GM18951 (cell line): ENCODE data around the gene SIX3.

ENCODE experiments used
- POLR2A ChIP-seq: IDR thresholded peaks from 4 replicates; pipeline ENCODE4 v1.6.1; 2011; ENCODE audit warnings: mild to moderate bottlenecking; ENCODE audit not compliant: insufficient read length, insufficient read depth; ENCODE audit errors: extremely low read depth
- in situ Hi-C: fragments of 300-500 bp; cut with MboI; formaldehyde crosslinking; loops from one replicate; pipeline ENCODE4 v1.12.0; 2022; ENCODE audit warnings: low sequenced_read_pairs, mixed read lengths, inconsistent platforms; ENCODE audit not compliant: unreplicated experiment

The SIX3 gene

DNA sequence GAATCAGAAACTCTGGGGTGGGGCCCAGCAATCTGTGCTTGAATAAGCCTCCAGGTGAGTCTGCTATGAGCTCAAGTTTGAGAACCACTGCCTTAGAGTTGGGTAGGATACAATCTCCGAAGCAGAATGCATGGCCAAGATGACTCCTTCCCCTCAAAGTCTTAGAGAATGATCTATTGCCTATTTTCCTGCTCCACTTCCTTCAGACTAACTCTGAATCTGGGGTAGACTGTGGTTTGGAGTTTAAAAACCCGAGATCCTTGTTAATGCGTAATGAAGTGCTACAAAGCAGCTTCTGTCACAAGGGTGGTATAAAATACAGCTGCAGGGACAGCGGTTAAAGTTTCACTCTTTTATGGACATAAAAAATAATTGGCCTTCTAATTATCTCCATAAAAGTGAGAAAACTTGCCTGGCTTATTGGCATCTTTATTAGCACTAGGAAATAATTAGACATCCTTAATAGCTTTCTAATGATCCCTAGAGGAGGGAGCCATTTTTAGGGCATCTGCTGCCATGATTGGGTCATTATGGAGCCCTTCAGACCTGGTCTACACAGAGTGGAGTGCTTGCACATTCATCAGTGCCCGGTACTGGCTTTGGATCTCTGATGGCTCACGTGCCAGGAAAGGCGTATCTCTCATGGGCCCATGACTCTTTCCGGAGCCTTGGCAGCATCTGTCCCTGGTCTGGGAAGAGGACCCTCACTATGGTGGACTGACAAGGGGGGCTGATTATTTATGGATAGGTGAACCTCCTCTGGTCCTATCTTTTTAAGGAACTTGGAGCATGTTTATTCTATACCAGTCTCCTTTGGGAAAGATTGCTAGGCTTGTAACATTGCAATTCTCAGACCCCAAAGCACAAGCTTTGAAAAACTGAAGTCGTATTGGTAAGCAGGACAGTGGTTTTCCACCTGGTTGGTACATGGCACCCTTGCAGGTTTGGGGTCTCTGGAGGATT is 39.5 kb downstream of the SIX3 start:
- in situ Hi-C loops = no loop called here
- no peak for TF ChIP-seq POLR2A

DNA sequence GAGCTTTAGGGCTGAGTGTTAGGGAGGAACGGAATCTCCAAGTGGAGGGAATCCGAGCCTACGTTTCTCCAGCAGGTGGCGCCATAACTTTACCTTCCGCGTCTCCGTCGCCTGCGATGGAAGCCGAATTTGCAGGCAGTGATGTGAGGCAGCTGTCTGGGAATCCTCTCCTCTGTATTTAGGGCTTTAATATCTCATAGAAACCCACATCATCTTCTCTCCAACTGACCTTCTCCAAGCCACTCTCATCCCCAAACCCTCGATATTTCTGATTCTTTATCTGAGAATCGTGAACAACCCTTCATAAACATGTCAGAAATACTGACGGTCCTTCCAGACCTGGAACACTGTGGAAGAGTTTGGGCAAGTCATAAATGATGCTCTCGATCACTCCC is 40.2 kb downstream of the SIX3 start:
- in situ Hi-C loops = no loop called here
- no peak for TF ChIP-seq POLR2A

DNA sequence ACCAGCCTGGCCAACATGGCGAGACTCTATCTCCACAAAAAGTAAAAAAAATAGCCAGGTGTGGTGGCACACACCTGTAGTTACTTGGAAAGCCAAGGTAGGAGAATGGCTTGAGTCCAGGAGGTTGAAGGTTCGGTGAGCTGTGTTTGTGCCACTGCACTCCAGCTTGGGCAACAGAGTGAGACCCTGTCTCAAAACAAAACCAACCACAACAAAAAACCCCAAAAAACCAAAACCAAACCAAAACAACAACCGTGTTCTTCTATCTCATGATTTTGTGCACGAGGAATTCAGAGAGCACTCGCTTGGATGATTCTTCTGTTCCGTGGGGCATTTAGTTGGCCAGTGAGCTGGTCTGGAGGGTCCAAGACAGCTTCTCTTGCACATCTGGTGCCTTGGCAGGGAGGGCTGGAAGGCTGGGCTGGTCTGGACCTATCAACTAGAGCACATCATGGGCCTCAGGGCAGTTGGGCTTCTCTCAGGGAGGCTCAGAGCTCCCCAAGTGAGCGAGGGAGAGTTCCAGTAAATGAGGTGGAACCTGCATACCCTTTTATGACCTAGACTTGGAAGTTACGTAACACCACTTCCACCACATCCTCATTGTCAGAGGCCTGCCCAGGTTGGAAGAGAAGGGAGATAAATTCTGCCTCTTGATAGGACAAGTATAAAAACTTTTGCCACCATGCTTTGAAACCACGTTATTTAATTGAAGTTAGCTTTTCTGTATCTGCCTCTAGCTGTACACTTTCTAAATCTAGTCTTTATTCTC is 42.5 kb downstream of the SIX3 start:
- in situ Hi-C loops = no loop called here
- no peak for TF ChIP-seq POLR2A

DNA sequence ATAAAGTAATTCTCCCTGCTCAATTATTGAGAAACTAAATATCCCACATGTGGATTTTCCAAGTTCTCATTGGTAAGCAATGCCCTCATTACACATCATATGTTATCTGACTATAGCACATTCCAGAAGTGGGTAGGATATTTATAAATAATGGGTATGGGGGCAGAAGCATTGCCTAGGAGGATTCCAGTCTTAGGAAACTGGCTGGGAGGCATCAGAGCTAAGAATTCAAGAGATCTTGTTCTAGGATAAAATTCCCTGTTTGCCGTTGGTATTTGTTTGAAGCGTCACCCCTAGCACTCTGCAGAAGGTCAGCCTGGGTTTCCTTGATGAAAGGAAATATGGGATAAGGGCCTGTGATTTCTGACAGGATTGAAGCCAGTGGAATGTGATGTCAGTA is 47.7 kb downstream of the SIX3 start:
- in situ Hi-C loops = loop anchor here (5.0 kb wide), 1 partner anchor 498 kb away; no protein-coding TSS in a partner anchor

DNA sequence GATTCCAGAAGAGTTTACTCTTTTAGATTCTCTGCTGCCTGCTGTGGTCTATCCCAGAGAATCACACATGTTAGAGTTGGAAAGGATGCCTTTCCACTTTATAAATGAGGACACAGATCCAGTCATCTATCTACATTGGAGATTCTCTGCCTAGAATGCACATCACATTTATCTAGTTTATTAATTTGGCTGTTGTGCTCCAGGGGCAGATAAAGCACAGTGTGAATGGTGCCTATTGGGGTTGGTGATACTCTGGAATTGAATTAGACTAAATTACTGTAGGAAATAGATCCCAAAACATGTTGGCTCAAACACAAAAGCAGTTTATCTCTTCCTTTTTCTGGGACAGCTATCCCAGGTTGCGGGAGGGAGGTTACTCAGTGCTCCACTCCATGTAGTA is 52.9 kb downstream of the SIX3 start:
- in situ Hi-C loops = no loop called here
- no peak for TF ChIP-seq POLR2A

More for the DNA sequence above, 47.7 kb downstream of the SIX3 start:
- no peak for TF ChIP-seq POLR2A
